Keratinocyte (primary cell): Measurements from ENCODE around the gene UGT1A8. TPM values are rescaled to one million over a fixed set of nuclear protein-coding genes. Genes with fewer than 3 reads are reported as not detected.

Experiments
- DNase-seq: peaks from one replicate; pipeline ENCODE4 v3.0.0-alpha.2; 2011; ENCODE audit warnings: low read depth, missing footprints, low spot score
- FAIRE-seq: peaks from 2 replicates; lab custom pipeline; 2011; peaks lifted over from hg19 to GRCh38; lab: Jason Lieb, UNC
- H2AFZ ChIP-seq: 2 replicates; pipeline ENCODE4 v1.6.0; 2012; ENCODE audit warnings: low read length, control low read depth, inconsistent platforms; ENCODE audit not compliant: control insufficient read depth
- H3K27ac ChIP-seq: 2 replicates; pipeline ENCODE4 v1.5.1; 2011; ENCODE audit warnings: low read length; ENCODE audit not compliant: control insufficient read depth, insufficient read depth
- H3K27me3 ChIP-seq: 3 replicates; pipeline ENCODE4 v1.6.0; 2011; ENCODE audit warnings: low read length; ENCODE audit not compliant: control insufficient read depth, insufficient read depth; ENCODE audit errors: extremely low read depth
- H3K36me3 ChIP-seq, 2 experiments: 2 replicates in 1 of 2; 3 replicates in 1 of 2; pipeline ENCODE4 v1.5.1; 2011; ENCODE audit warnings: low read length in 2 of 2, mild to moderate bottlenecking in 1 of 2; ENCODE audit not compliant: control insufficient read depth in 2 of 2, insufficient read depth in 2 of 2; ENCODE audit errors: extremely low read depth in 1 of 2
- H3K4me1 ChIP-seq: 3 replicates; pipeline ENCODE4 v1.5.1; 2011; ENCODE audit warnings: low read length; ENCODE audit not compliant: control insufficient read depth, insufficient read depth; ENCODE audit errors: extremely low read depth
- H3K4me2 ChIP-seq: 3 replicates; pipeline ENCODE4 v1.6.0; 2011; ENCODE audit warnings: low read depth, low read length; ENCODE audit not compliant: control insufficient read depth, insufficient read depth; ENCODE audit errors: extremely low read depth
- H3K4me3 ChIP-seq, 3 experiments: fragments of 200-600 bp in 1 of 3; sonication (generic) in 1 of 3; 2 replicates in 2 of 3; 3 replicates in 1 of 3; pipeline ENCODE4 v1.5.1; 2011 to 2016; ENCODE audit warnings: low read length in 3 of 3, mild to moderate bottlenecking in 3 of 3, control low read depth in 2 of 3, inconsistent platforms in 1 of 3, low read depth in 1 of 3, mixed read lengths in 1 of 3, mixed run types in 1 of 3, moderate library complexity in 1 of 3; ENCODE audit not compliant: control insufficient read depth in 2 of 3, insufficient read depth in 2 of 3; ENCODE audit errors: extremely low read depth in 1 of 3
- H3K79me2 ChIP-seq: 2 replicates; pipeline ENCODE4 v1.6.0; 2012; ENCODE audit warnings: low read length; ENCODE audit not compliant: control insufficient read depth, insufficient read depth
- H3K9ac ChIP-seq: 3 replicates; pipeline ENCODE4 v1.6.0; 2011; ENCODE audit warnings: low read length; ENCODE audit not compliant: control insufficient read depth, insufficient read depth; ENCODE audit errors: extremely low read depth
- H3K9me1 ChIP-seq: 3 replicates; pipeline ENCODE4 v1.6.0; 2011; ENCODE audit warnings: low read length; ENCODE audit not compliant: control insufficient read depth, insufficient read depth; ENCODE audit errors: extremely low read depth
- H3K9me3 ChIP-seq: 2 replicates; pipeline ENCODE4 v1.5.1; 2012; ENCODE audit warnings: low read depth, low read length; ENCODE audit not compliant: control insufficient read depth
- H4K20me1 ChIP-seq: 3 replicates; pipeline ENCODE4 v1.6.0; 2011; ENCODE audit warnings: low read length; ENCODE audit not compliant: control insufficient read depth, insufficient read depth; ENCODE audit errors: extremely low read depth
- EZH2 ChIP-seq: IDR thresholded peaks from one replicate; pipeline ENCODE4 v1.6.1; 2012; ENCODE audit warnings: inconsistent platforms, mild to moderate bottlenecking, low read length, moderate library complexity
- dilution Hi-C: fragments of 300-500 bp; cut with MboI; formaldehyde crosslinking; loops from one replicate; pipeline ENCODE4 v1.7.0; 2020; ENCODE audit warnings: low sequenced_read_pairs; ENCODE audit not compliant: extremely low pct_ligation_motif_present
- polyA plus RNA-seq, 5 experiments: library from polyadenylated mRNA; depleted of rRNA in 3 of 5; stranded (reverse) in 3 of 5; stranded (forward) in 1 of 5; unstranded in 1 of 5; fragments of >200 nt; gene quantifications; 1 replicate in 1 of 5; 2 replicates in 3 of 5; 3 replicates in 1 of 5; pipeline versions ENCODE4 v1.2.1 to v1.2.3, GENCODE V29; 2011 to 2012; ENCODE audit warnings: missing spikeins in 2 of 5, low read depth in 1 of 5, low replicate concordance in 1 of 5
- TF ChIP-seq, protein P1 (sequence below), 3 experiments: IDR thresholded peaks in 1 of 3; conservative IDR thresholded peaks in 1 of 3; optimal IDR thresholded peaks in 1 of 3; 2 replicates in 2 of 3; 3 replicates in 1 of 3; pipeline versions ENCODE3 to v1.5.1; 2011; ENCODE audit warnings: low read length in 3 of 3, mild to moderate bottlenecking in 3 of 3, moderate library complexity in 2 of 3, control low read depth in 1 of 3, inconsistent platforms in 1 of 3; ENCODE audit not compliant: insufficient read depth in 2 of 3; ENCODE audit errors: extremely low read depth in 1 of 3

The UGT1A8 gene
- polyA plus RNA-seq, 1 donor (not counting 4 experiments of a cell fraction or from before 2014, with no cell fraction given), result 0.64 TPM

DNA sequence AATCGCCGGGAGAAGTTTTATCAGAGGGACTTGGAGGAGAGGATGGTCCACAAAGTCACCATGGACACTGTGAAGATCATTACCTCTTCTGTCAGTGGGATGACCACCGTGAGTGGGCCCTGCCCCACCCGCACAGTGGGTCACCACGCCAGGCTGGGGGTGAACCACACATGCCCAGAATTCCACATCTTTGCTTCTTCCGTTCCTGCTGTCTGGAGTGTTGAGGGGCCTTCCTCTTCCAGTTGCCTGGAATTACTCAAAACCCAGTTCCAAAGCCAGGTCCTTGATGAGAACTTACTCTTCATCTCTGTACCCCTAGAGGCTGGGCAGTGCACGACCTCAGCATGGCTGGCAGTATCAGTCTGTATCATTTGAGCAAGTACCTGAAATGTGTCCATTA lies 182.8 kb downstream of the UGT1A8 start:
- peaks cover 10% of the 10 kb centered on the region for H3K27me3 ChIP-seq
- H3K9me1 ChIP-seq, result no peaks in the 10 kb centered on the region
- no peak overlapping the region for H3K27ac ChIP-seq
- H3K36me3 ChIP-seq, result no peaks in the 10 kb centered on the region
- no peaks in the 10 kb centered on the region for H3K9me3 ChIP-seq
- no peak overlapping the region for H2AFZ ChIP-seq
- no peak overlapping the region for H3K9ac ChIP-seq
- no peaks in the 10 kb centered on the region for H4K20me1 ChIP-seq
- FAIRE-seq (no peak), DNase-seq (no peak)
- H3K4me3 ChIP-seq, result no peak overlapping the region
- dilution Hi-C loops, result no loop called here
- peaks cover 9% of the 10 kb centered on the region for H3K4me1 ChIP-seq
- no peak for TF ChIP-seq EZH2
- TF ChIP-seq, protein P1, sequence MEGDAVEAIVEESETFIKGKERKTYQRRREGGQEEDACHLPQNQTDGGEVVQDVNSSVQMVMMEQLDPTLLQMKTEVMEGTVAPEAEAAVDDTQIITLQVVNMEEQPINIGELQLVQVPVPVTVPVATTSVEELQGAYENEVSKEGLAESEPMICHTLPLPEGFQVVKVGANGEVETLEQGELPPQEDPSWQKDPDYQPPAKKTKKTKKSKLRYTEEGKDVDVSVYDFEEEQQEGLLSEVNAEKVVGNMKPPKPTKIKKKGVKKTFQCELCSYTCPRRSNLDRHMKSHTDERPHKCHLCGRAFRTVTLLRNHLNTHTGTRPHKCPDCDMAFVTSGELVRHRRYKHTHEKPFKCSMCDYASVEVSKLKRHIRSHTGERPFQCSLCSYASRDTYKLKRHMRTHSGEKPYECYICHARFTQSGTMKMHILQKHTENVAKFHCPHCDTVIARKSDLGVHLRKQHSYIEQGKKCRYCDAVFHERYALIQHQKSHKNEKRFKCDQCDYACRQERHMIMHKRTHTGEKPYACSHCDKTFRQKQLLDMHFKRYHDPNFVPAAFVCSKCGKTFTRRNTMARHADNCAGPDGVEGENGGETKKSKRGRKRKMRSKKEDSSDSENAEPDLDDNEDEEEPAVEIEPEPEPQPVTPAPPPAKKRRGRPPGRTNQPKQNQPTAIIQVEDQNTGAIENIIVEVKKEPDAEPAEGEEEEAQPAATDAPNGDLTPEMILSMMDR (optimal IDR thresholded peaks at IDR 0.05 in 1 of 3, IDR thresholded peaks at IDR 0.05 in 1 of 3, conservative IDR thresholded peaks at IDR 0.05 in 1 of 3; ENCODE audit: extremely low read depth in 1 of 3, insufficient read depth in 2 of 3, low read length in 3 of 3), result no peak
- H3K79me2 ChIP-seq, result no peaks in the 10 kb centered on the region
- H3K4me2 ChIP-seq, result no peak overlapping the region

DNA sequence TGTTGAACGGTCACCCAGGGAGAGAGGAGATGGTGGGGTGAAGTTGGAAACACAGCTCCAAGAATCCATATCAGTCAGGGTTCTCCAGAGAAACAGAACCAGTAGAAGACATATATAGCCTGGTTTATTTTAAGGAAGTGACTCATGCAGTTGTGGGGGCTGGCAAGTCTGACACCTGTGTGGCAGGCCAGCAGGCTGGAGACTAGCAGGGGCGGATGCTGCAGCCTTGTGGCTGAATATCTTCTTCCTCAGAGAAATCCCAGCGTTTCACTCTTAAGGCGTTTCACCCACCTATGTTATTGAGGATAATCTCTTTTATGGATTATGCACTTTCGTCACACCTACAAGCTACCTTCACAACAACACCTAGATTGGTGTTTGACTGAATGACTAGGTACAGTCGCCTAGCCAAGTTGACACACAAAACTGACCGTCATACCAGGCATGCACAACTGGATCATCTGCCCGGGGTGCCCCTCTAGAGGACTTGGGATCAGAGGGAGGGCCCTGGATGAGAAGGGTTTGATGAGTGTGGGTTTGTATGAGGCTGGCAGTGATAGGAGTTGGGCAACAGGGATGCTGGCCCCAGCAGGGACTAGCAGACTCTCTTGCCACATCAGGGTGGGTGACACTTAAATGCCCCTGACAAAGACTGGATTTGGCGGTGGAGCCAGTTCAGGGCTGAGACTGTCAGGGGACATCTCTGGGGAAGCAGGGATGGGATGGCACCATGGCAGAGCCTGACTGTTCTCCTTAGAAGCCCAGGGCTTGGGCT lies 184.1 kb downstream of the UGT1A8 start:
- peak; percentile 36 for FAIRE-seq
- H4K20me1 ChIP-seq, result no peaks in the 10 kb centered on the region
- H3K27me3 ChIP-seq, result peaks cover 10% of the 10 kb centered on the region
- no peaks in the 10 kb centered on the region for H3K9me3 ChIP-seq
- H3K4me2 ChIP-seq, result no peak overlapping the region
- H3K27ac ChIP-seq, result no peak overlapping the region
- H3K4me3 ChIP-seq, result no peak overlapping the region
- DNase-seq, result no peak
- no peak overlapping the region for H2AFZ ChIP-seq
- no peak overlapping the region for H3K9ac ChIP-seq
- H3K4me1 ChIP-seq, result peaks cover 6% of the 10 kb centered on the region
- no peaks in the 10 kb centered on the region for H3K79me2 ChIP-seq
- no peaks in the 10 kb centered on the region for H3K36me3 ChIP-seq
- no peaks in the 10 kb centered on the region for H3K9me1 ChIP-seq
- TF ChIP-seq EZH2, result no peak
- TF ChIP-seq, protein P1 (optimal IDR thresholded peaks at IDR 0.05 in 1 of 3, IDR thresholded peaks at IDR 0.05 in 1 of 3, conservative IDR thresholded peaks at IDR 0.05 in 1 of 3; ENCODE audit: extremely low read depth in 1 of 3, insufficient read depth in 2 of 3, low read length in 3 of 3), result peak in 1 of 3 experiments; percentile 45
- dilution Hi-C loops, result no loop called here
